H1 (cell line): ENCODE measurements around the gene TAS2R41. TPM values are rescaled to one million over a fixed set of nuclear protein-coding genes. Genes with fewer than 3 reads are reported as not detected.

Source experiments
- BACH1 ChIP-seq: IDR thresholded peaks from 2 replicates; pipeline ENCODE4 v1.6.1; 2012; ENCODE audit warnings: low read length, improper control_type of control experiment
- CHD2 ChIP-seq: IDR thresholded peaks from 2 replicates; pipeline ENCODE4 v1.6.1; 2012; ENCODE audit warnings: low read length, improper control_type of control experiment
- EGR1 ChIP-seq: IDR thresholded peaks from 2 replicates; pipeline ENCODE4 v1.6.1; 2011; ENCODE audit warnings: low read depth, low read length, borderline replicate concordance
- GABPA ChIP-seq: IDR thresholded peaks from 2 replicates; pipeline ENCODE4 v1.6.1; 2011; ENCODE audit warnings: mild to moderate bottlenecking, low read length, moderate library complexity, borderline replicate concordance; ENCODE audit not compliant: insufficient read depth
- RAD21 ChIP-seq, 2 experiments: IDR thresholded peaks in 1 of 2; conservative IDR thresholded peaks in 1 of 2; 2 replicates each; pipeline ENCODE4 v1.6.1; 2011; ENCODE audit warnings: low read depth in 2 of 2, low read length in 2 of 2, improper control_type of control experiment in 1 of 2, inconsistent platforms in 1 of 2, mild to moderate bottlenecking in 1 of 2, moderate library complexity in 1 of 2
- SIN3A ChIP-seq, 2 experiments: IDR thresholded peaks in 1 of 2; conservative IDR thresholded peaks in 1 of 2; 2 replicates each; pipeline ENCODE4 v1.6.1; 2011 to 2012; ENCODE audit warnings: low read length in 2 of 2, improper control_type of control experiment in 1 of 2, low read depth in 1 of 2, mild to moderate bottlenecking in 1 of 2
- SP1 ChIP-seq: IDR thresholded peaks from 2 replicates; pipeline ENCODE4 v1.6.1; 2011; ENCODE audit warnings: low read depth, low read length
- polyA plus RNA-seq, 7 experiments: library from polyadenylated mRNA; depleted of rRNA in 3 of 7; stranded (reverse) in 5 of 7; unstranded in 2 of 7; fragments of >200 nt in 5 of 7; fragments of 200-250 nt in 2 of 7; gene quantifications; 1 replicate in 5 of 7; 2 replicates in 1 of 7; 4 replicates in 1 of 7; pipeline versions ENCODE4 v1.2.1 to v1.2.3, GENCODE V29; 2011 to 2013; ENCODE audit warnings: missing spikeins in 2 of 7, mixed read lengths in 2 of 7
- total RNA-seq: library from RNA; stranded (reverse); fragmentation: NEBNext Ultra II Directional; extraction: Animal tissue kit (Norgen Biotek cat#: 25700); gene quantifications from 2 replicates; pipeline ENCODE4 v1.2.1, GENCODE V29; 2021
- TF ChIP-seq, protein P1 (sequence below), 3 experiments: IDR thresholded peaks; 1 replicate in 2 of 3; 2 replicates in 1 of 3; pipeline versions ENCODE4 v1.5.1 to v1.6.1; 2011; ENCODE audit warnings: low read length in 3 of 3, mild to moderate bottlenecking in 3 of 3, inconsistent platforms in 2 of 3, low read depth in 1 of 3, moderate library complexity in 1 of 3; ENCODE audit not compliant: insufficient read depth in 1 of 3; ENCODE audit errors: control extremely low read depth in 1 of 3

TAS2R41 gene
- total and polyA plus RNA-seq, 2 of the 8 experiments (the other 6 are each of a cell fraction or from before 2014, with no cell fraction given), result 0.12 TPM; not detected in 1

DNA sequence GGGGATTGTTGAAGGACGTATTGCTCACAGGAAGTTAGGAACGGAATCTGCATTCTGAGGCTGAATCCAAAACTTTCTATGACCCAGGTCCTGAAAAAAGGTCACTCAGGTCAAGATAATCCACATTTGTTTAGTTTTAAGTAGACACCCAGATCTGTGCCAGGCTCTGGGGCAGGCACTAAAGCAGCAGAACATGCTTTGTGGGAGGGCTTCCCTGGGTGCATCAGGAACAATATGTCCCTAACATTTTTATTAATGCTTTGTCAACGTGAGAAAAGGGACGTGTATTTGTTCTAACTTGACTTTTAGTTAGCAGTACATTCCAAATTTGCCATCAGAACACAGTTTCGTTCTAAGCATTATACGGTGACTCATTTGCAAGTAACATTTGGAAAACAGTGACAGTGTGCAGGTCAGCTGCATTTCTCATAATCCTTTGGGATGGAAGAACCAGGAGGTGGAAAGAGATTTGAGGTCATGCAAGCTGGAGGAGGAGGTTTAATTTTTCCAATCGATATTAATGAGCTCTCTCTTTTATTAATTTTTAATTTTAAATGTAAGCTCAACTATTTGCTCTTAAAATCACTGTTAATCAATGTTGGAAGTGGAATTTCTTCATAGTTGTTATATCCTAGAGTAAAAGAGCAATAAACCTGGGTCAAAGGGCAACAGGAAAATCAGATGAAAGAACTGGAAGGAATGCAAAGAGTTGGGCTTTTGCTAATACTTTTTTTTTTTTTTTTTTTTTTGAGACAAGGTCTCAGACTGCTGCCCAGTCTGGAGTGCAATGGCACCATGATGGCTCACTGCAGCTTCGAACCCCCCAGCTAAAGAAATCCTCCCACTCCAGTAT is 35.0 kb downstream of the TAS2R41 start (continued):
- TF ChIP-seq, protein P1, sequence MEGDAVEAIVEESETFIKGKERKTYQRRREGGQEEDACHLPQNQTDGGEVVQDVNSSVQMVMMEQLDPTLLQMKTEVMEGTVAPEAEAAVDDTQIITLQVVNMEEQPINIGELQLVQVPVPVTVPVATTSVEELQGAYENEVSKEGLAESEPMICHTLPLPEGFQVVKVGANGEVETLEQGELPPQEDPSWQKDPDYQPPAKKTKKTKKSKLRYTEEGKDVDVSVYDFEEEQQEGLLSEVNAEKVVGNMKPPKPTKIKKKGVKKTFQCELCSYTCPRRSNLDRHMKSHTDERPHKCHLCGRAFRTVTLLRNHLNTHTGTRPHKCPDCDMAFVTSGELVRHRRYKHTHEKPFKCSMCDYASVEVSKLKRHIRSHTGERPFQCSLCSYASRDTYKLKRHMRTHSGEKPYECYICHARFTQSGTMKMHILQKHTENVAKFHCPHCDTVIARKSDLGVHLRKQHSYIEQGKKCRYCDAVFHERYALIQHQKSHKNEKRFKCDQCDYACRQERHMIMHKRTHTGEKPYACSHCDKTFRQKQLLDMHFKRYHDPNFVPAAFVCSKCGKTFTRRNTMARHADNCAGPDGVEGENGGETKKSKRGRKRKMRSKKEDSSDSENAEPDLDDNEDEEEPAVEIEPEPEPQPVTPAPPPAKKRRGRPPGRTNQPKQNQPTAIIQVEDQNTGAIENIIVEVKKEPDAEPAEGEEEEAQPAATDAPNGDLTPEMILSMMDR (IDR thresholded peaks at IDR 0.05; ENCODE audit: control extremely low read depth in 1 of 3, insufficient read depth in 1 of 3, low read depth in 1 of 3, low read length in 3 of 3), result no peak
- TF ChIP-seq SP1, result no peak
- TF ChIP-seq RAD21 (IDR thresholded peaks at IDR 0.05 in 1 of 2, conservative IDR thresholded peaks at IDR 0.05 in 1 of 2; ENCODE audit: low read depth in 2 of 2, low read length in 2 of 2), result no peak
- TF ChIP-seq BACH1, result no peak
- no peak for TF ChIP-seq CHD2
- TF ChIP-seq EGR1, result no peak
- no peak for TF ChIP-seq GABPA
- TF ChIP-seq SIN3A (conservative IDR thresholded peaks at IDR 0.05 in 1 of 2, IDR thresholded peaks at IDR 0.05 in 1 of 2; ENCODE audit: low read depth in 1 of 2, low read length in 2 of 2), result no peak
